ENCODE measurements around the gene GOLGA6D.
A peak's percentile ranks its signal among the peaks of the same experiment; 100 is the strongest.
"Not testable (repeated sequence)": the region's sequence is repeated elsewhere in the genome, so short reads cannot be mapped to it uniquely, and the experiment has no call there.

Gene GOLGA6D

GRCh38 chr15:75249726-75250125 is 32.9 kb upstream of the GOLGA6D start:
- no peak for TF ChIP-seq Cebpa-rat (IDR thresholded peaks at IDR 0.05)
- Histone ChIP-seq H4K20me1 (no peaks in the 10 kb centered on the region), H3K9ac (no peak overlapping the region), H3K36me3 (no peaks in the 10 kb centered on the region), H3K4me3 (no peak overlapping the region), H3K4me2 (no peak overlapping the region), H3K9me3 (no peaks in the 10 kb centered on the region), H3K27ac (no peak overlapping the region), H3K4me1 (no peaks in the 10 kb centered on the region), H3K27me3 (0 out of 2 replicates have a peak, but pooled peaks cover 2% of the 10 kb centered on the region)

- not testable (repeated sequence) for H3K27me3 ChIP-seq, H3K27ac ChIP-seq, H3K9ac ChIP-seq, H3K36me3 ChIP-seq, H3K9me3 ChIP-seq, H3K4me1 ChIP-seq, H4K20me1 ChIP-seq, H3K4me3 ChIP-seq, H3K4me2 ChIP-seq
Observed at GRCh38 chr15:75251343-75251742, 31.3 kb upstream of the GOLGA6D start.

- H3K9me3 ChIP-seq, H3K9ac ChIP-seq, H3K4me1 ChIP-seq, H3K4me2 ChIP-seq, H3K4me3 ChIP-seq, H3K27ac ChIP-seq, H3K27me3 ChIP-seq, H3K36me3 ChIP-seq, H4K20me1 ChIP-seq: not testable (repeated sequence)
Observed at GRCh38 chr15:75252285-75252684, 30.4 kb upstream of the GOLGA6D start.

- H3K9me3 ChIP-seq, H3K36me3 ChIP-seq, H3K9ac ChIP-seq, H3K27me3 ChIP-seq, H3K4me3 ChIP-seq, H3K4me2 ChIP-seq, H3K4me1 ChIP-seq, H4K20me1 ChIP-seq, H3K27ac ChIP-seq: not testable (repeated sequence)
Observed at GRCh38 chr15:75258034-75258433, 24.6 kb upstream of the GOLGA6D start, which contains the start of gene GOLGA6C. Gene GOLGA6C, plus strand, starts transcription at chr15:75258334. Its CDS starts 265 bp downstream, at chr15:75258599.

GRCh38 chr15:75258620-75259343 is 23.9 kb upstream of the GOLGA6D start:
- not testable (repeated sequence) for H3K27ac ChIP-seq, H3K4me3 ChIP-seq, H3K27me3 ChIP-seq, H3K9ac ChIP-seq, H3K9me3 ChIP-seq, H3K4me1 ChIP-seq, H3K36me3 ChIP-seq, H3K4me2 ChIP-seq, H4K20me1 ChIP-seq

GRCh38 chr15:75259873-75260272 is 22.8 kb upstream of the GOLGA6D start:
- H3K9me3 ChIP-seq, H4K20me1 ChIP-seq, H3K4me1 ChIP-seq, H3K36me3 ChIP-seq, H3K27me3 ChIP-seq, H3K27ac ChIP-seq, H3K9ac ChIP-seq, H3K4me3 ChIP-seq, H3K4me2 ChIP-seq: not testable (repeated sequence)

- H3K27ac ChIP-seq, result not testable (repeated sequence)
Observed at GRCh38 chr15:75273751-75274359, 8.8 kb upstream of the GOLGA6D start.

GRCh38 chr15:75274509-75275107 is 8.0 kb upstream of the GOLGA6D start:
- H4K20me1 ChIP-seq, H3K36me3 ChIP-seq, H3K9me3 ChIP-seq, H3K4me3 ChIP-seq, H3K27me3 ChIP-seq, H3K4me1 ChIP-seq, H3K4me2 ChIP-seq, H3K9ac ChIP-seq, H3K27ac ChIP-seq: not testable (repeated sequence)

More at GRCh38 chr15:75273751-75274359, 8.8 kb upstream of the GOLGA6D start:
- not testable (repeated sequence) for H3K4me2 ChIP-seq, H3K9ac ChIP-seq, H3K4me1 ChIP-seq, H3K9me3 ChIP-seq, H3K4me3 ChIP-seq, H4K20me1 ChIP-seq, H3K27me3 ChIP-seq, H3K36me3 ChIP-seq

- H3K9ac ChIP-seq, H3K4me1 ChIP-seq, H3K36me3 ChIP-seq, H3K27ac ChIP-seq, H4K20me1 ChIP-seq, H3K4me2 ChIP-seq, H3K9me3 ChIP-seq, H3K27me3 ChIP-seq, H3K4me3 ChIP-seq: not testable (repeated sequence)
Observed at GRCh38 chr15:75275617-75276016, 7.0 kb upstream of the GOLGA6D start.

DNA sequence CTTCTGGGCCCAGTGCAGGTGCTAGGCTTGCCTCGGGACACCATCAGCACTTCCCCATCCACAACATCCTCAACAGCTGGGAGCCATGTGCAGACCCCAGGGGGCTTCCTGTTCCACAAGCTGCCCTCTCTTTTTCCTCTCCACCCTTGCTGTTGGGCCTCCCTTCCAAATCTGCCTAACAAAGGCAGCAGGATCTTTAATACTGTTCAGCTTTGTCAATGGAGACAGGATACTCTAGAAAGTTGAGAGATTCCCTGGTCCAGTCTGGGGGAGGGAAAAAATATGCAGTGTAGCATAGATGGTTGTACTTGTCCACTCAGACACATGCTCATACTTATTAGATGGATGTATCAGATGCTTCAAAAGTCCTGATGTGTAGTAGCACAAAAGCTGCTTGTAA is 4.1 kb upstream of the GOLGA6D start:
- H3K4me1 ChIP-seq, H3K4me3 ChIP-seq, H3K27me3 ChIP-seq, H3K9ac ChIP-seq, H3K27ac ChIP-seq, H3K9me3 ChIP-seq, H4K20me1 ChIP-seq, H3K36me3 ChIP-seq: not testable (repeated sequence)
- H3K4me2 ChIP-seq, result peak overlapping the region; percentile 62

GRCh38 chr15:75284152-75284551 is 1.5 kb downstream of the GOLGA6D start:
- H3K27me3 ChIP-seq, H3K9me3 ChIP-seq, H3K4me3 ChIP-seq, H3K27ac ChIP-seq, H3K9ac ChIP-seq, H3K36me3 ChIP-seq, H3K4me2 ChIP-seq, H3K4me1 ChIP-seq, H4K20me1 ChIP-seq: not testable (repeated sequence)

GRCh38 chr15:75293660-75294059 is 11.0 kb downstream of the GOLGA6D start:
- H3K9me3 ChIP-seq, H3K27me3 ChIP-seq, H3K4me2 ChIP-seq, H3K4me1 ChIP-seq, H3K4me3 ChIP-seq, H3K27ac ChIP-seq, H3K36me3 ChIP-seq, H4K20me1 ChIP-seq, H3K9ac ChIP-seq: not testable (repeated sequence)

GRCh38 chr15:75298541-75299310 is 16.1 kb downstream of the GOLGA6D start:
- H3K9ac ChIP-seq, H3K27me3 ChIP-seq, H3K4me2 ChIP-seq, H3K27ac ChIP-seq, H4K20me1 ChIP-seq, H3K4me3 ChIP-seq, H3K9me3 ChIP-seq, H3K36me3 ChIP-seq, H3K4me1 ChIP-seq: not testable (repeated sequence)

GRCh38 chr15:75299311-75299688 is 16.7 kb downstream of the GOLGA6D start:
- not testable (repeated sequence) for H3K9me3 ChIP-seq, H3K4me1 ChIP-seq, H3K27me3 ChIP-seq, H3K9ac ChIP-seq, H3K36me3 ChIP-seq, H4K20me1 ChIP-seq, H3K4me3 ChIP-seq, H3K4me2 ChIP-seq, H3K27ac ChIP-seq

Data from BLaER1 (cell line).